ENCODE results near the gene ZSCAN16. TPM values are rescaled to one million over a fixed set of nuclear protein-coding genes. Genes with fewer than 3 reads are reported as not detected.

Gene ZSCAN16
- total and polyA plus RNA-seq, 2 of the 13 experiments (the other 11 are each of a cell fraction or from before 2014, with no cell fraction given), result 5.7 to 12.7 TPM

GRCh38 chr6:28136585-28137504, 12.4 kb downstream of the ZSCAN16 start (continued):
- TF ChIP-seq PAXIP1 (CRISPR knock-in tag; conservative IDR thresholded peaks at IDR 0.05) (peak; percentile 61), ZNF709 (CRISPR knock-in tag; IDR thresholded peaks at IDR 0.05) (peak; percentile 96), ZNF776 (CRISPR knock-in tag; IDR thresholded peaks at IDR 0.05) (peak; percentile 75), ISL2 (CRISPR knock-in tag; IDR thresholded peaks at IDR 0.05) (peak; percentile 86), RARG (CRISPR knock-in tag; IDR thresholded peaks at IDR 0.05; ENCODE audit: low read depth) (0 out of 2 replicates have a peak, but pooled peaks have one; percentile 41), ZNF350 (CRISPR knock-in tag; IDR thresholded peaks at IDR 0.05; ENCODE audit: borderline replicate concordance, low read depth) (peak; percentile 97), LBX2 (CRISPR knock-in tag; IDR thresholded peaks at IDR 0.05; ENCODE audit: borderline replicate concordance) (peak; percentile 60; the same call in 1 of the 2 replicates), MAFF (IDR thresholded peaks at IDR 0.05; ENCODE audit: low read depth, low read length) (no peak; the same call in 1 of the 2 replicates), SP4 (CRISPR knock-in tag; IDR thresholded peaks at IDR 0.05) (peak; percentile 71), CCDC6 (CRISPR knock-in tag; IDR thresholded peaks at IDR 0.05) (peak; percentile 83), ZBTB25 (CRISPR knock-in tag; IDR thresholded peaks at IDR 0.05) (peak; percentile 98), ZNF792 (CRISPR knock-in tag; IDR thresholded peaks at IDR 0.05) (peak; percentile 96), ZNF510 (CRISPR knock-in tag; IDR thresholded peaks at IDR 0.05; ENCODE audit: low read depth) (no peak), ZNF484 (CRISPR knock-in tag; IDR thresholded peaks at IDR 0.05; ENCODE audit: borderline replicate concordance, low read depth) (no peak), USF2 (IDR thresholded peaks at IDR 0.05; ENCODE audit: low read depth, low read length) (no peak), USF2 (CRISPR knock-in tag; IDR thresholded peaks at IDR 0.05; ENCODE audit: borderline replicate concordance) (no peak), RNF2 (conservative IDR thresholded peaks at IDR 0.05; ENCODE audit: low read depth) (0 out of 2 replicates have a peak, but pooled peaks have one; percentile 40), TBL1XR1 (IDR thresholded peaks at IDR 0.05; ENCODE audit: borderline replicate concordance, low read length, partially characterized antibody) (peak; percentile 75), ZNF569 (CRISPR knock-in tag; IDR thresholded peaks at IDR 0.05; ENCODE audit: borderline replicate concordance) (no peak), ARNT (IDR thresholded peaks at IDR 0.05) (no peak), ZNF589 (CRISPR knock-in tag; conservative IDR thresholded peaks at IDR 0.05) (0 out of 2 replicates have a peak, but pooled peaks have one; percentile 70), ZFP90 (CRISPR knock-in tag; IDR thresholded peaks at IDR 0.05; ENCODE audit: borderline replicate concordance) (peak; percentile 90; the same call in 1 of the 2 replicates), ZSCAN22 (CRISPR knock-in tag; IDR thresholded peaks at IDR 0.05) (no peak)
